ENCODE measurements around the gene UBE2D2.
"Not testable (repeated sequence)": the region's sequence is repeated elsewhere in the genome, so short reads cannot be mapped to it uniquely, and the experiment has no call there.

UBE2D2 gene

DNA sequence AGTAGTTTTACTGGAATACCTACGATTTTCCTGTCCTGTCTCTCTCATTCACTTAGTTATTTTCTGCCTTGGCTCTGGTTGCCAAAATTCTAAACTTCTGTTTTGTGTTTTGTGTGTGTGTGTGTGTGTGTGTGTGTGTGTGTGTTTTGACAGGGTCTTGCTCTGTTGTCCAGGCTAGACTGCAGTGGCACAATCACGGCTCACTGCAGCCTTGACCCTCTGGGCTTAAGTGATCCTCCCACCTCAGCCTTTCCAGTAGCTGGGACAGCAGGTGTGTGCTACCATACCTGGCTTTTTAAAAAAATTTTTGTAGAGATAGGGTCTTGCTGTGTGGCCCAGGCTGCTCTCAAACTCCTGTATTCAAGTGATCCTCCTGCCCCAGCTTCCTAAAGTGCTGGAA is 17.2 kb downstream of the UBE2D2 start:
- DNase-seq (ENCODE audit: low read depth in 1 of 2, low spot score in 1 of 2): no peak

GRCh38 chr5:139582181-139582580 is 21.0 kb downstream of the UBE2D2 start:
- not testable (repeated sequence) for DNase-seq (ENCODE audit: low read depth in 1 of 2, low spot score in 1 of 2)

DNA sequence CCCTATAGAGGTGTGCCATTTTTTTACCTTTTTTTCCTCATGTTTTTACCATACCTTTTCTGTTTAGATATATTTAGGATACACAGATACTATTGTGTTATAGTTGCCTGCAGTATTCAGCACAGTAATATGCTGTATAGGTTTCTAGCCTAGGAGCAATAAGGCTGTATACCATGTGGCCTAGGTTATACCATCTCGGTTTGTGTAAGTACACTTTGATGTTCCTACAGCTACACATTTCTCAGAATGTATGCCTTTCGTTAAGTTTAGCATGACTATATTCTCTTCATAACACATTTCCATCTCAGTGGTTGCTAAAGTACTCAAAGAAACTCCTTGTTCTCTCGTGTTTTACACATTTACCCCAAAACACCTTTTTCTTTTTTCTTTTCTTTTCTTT is 23.0 kb downstream of the UBE2D2 start:
- DNase-seq (ENCODE audit: low read depth in 1 of 2, low spot score in 1 of 2): no peak

GRCh38 chr5:139588116-139588515 is 27.0 kb downstream of the UBE2D2 start:
- not testable (repeated sequence) for DNase-seq (ENCODE audit: low read depth in 1 of 2, low spot score in 1 of 2)

GRCh38 chr5:139588962-139589361 is 27.8 kb downstream of the UBE2D2 start:
- no peak for DNase-seq (ENCODE audit: low read depth in 1 of 2, low spot score in 1 of 2)

GRCh38 chr5:139592289-139592688 is 31.1 kb downstream of the UBE2D2 start:
- no peak for DNase-seq (ENCODE audit: low read depth in 1 of 2, low spot score in 1 of 2)

GRCh38 chr5:139593076-139593475 is 31.9 kb downstream of the UBE2D2 start:
- not testable (repeated sequence) for DNase-seq (ENCODE audit: low read depth in 1 of 2, low spot score in 1 of 2)

GRCh38 chr5:139593716-139594319 is 32.7 kb downstream of the UBE2D2 start:
- no peak for DNase-seq (ENCODE audit: low read depth in 1 of 2, low spot score in 1 of 2)

DNA sequence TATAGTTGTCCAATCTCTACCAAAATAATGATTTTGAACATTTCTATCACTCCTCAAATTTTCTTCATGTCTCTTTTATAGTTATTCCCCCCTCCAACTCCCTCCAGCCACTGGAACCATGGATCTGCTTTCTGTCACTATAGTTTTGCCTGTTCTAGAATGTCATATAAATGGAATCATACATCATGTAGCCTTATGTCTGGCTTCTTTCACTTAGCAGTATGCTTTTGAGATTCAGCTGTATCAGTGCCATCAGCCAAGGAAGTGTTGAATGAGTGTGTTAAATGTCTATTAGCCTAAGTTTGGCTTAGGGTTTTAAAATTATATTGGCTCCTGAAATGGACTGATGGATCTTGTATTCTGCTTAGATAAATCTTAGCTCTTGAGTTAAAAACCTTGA is 36.0 kb downstream of the UBE2D2 start:
- no peak for DNase-seq (ENCODE audit: low read depth in 1 of 2, low spot score in 1 of 2)

DNA sequence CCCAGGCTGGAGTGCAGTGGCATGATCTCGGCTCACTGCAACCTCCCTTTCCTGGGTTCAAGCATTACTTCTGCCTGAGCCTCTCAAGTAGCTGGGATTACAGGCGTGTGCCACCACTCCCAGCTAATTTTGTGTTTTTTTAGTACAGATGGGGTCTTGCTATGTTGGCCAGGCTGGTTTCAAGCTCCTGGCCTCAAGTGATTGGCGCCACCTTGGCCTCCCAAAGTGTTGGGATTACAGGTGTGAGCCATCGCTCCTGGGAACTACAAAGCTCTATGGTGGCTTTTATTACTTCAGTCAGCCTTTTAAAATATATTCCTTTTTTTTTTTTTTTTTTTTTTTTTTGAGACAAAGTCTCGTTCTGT is 37.4 kb downstream of the UBE2D2 start:
- not testable (repeated sequence) for DNase-seq (ENCODE audit: low read depth in 1 of 2, low spot score in 1 of 2)

DNA sequence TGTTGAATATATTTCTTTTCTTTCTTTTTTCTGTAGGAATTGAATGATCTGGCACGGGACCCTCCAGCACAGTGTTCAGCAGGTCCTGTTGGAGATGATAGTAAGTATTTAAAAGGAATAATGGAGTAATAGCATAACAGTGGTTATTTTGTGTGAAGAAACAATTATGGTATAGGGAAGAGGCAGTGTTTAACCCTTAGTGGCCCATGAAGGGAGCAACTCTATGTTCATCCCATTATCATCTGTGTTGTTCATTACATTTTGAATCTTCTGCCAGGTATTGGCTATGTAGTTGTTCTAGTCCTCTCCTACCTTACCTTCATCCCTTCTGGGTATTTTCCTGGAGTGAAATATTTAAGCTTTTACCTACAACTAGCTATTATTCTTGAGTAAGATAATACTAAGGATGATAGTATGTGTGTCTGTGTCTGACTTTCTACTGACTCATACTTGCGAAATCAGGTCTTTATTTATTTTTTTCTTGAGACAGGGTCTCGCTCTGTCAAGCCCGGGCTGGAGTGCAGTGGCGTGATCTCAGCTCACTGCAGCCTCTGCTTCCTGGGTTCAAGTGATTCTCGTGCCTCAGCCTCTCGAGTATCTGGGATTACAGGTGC is 39.3 kb downstream of the UBE2D2 start:
- no peak for DNase-seq (ENCODE audit: low read depth in 1 of 2, low spot score in 1 of 2)

- DNase-seq (ENCODE audit: low read depth in 1 of 2, low spot score in 1 of 2): no peak
Observed at GRCh38 chr5:139601429-139601828, 40.3 kb downstream of the UBE2D2 start.

DNA sequence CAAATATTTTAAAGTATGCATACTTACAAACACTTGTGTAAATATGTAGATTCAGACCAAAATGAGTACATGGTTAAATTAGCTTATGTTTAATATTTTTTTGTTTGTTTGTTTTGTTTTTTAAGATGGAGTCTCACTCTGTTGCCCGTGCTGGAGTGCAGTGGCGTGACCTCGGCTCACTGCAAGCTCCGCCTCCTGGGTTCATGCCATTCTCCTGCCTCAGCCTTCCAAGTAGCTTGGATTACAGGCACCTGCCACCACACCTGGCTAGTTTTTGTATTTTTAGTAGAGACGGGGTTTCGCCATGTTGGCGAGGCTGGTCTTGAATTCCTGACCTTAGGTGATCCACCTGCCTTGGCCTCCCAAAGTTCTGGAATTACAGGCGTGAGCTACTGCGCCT is 40.8 kb downstream of the UBE2D2 start:
- not testable (repeated sequence) for DNase-seq (ENCODE audit: low read depth in 1 of 2, low spot score in 1 of 2)

DNA sequence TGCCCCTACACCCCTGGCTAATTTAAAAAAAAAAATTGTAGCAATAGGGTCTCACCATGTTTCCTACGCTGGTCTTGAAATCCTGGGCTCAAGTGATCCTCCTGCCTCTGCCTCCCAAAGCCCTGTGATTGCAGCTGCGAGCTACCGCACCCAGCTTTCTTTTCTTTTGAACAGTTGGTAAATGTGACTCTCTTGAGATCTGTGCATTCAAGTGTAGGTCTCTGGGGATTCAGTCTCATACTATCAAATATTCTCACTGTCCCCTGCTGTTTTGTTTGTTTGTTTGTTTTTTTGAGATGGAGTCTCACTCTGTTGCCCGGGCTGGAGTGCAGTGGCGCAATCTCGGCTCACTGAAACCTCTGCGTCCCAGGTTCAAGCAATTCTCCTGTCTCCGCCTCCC is 44.7 kb downstream of the UBE2D2 start:
- no peak for DNase-seq (ENCODE audit: low read depth in 1 of 2, low spot score in 1 of 2)

GRCh38 chr5:139611703-139612584 is 50.8 kb downstream of the UBE2D2 start:
- DNase-seq (ENCODE audit: low read depth in 1 of 2, low spot score in 1 of 2): no peak

DNA sequence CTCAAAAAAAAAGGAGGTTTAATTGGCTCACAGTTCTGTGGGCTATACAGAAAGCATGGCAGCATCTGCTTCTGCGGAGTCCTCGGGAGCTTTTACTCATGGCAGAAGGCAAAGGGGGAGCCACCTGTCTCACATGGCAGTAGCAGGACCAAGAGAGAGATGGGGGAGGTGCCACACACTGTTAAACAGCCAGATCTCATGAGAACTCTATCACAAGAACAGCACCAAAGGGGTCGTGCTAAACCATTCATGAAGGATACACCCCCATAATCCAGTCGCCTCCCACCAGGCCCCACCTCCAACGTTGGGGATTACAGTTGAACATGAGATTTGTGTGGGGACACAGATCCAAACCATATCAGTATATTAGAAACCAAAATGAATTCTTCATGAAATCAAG is 58.7 kb downstream of the UBE2D2 start:
- DNase-seq (ENCODE audit: low read depth in 1 of 2, low spot score in 1 of 2): no peak

DNA sequence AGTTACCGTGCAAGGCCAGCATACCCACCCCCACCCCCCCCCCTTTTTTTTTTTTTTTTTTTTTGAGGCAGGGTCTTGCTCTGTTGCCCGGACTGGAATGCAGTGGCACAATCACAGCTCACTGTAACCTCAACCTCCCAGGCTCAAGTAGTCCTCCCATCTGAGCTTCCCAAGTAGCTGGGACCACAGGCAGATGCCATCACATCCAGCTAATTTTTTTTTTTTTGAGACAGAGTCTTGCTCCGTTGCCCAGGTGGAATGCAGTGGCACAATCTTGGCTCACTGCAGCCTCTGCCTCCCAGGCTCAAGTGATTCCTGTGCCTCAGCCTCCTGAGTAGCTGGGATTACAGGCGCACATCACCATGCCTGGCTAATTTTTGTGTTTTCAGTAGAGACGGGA is 64.3 kb downstream of the UBE2D2 start:
- DNase-seq (ENCODE audit: low read depth in 1 of 2, low spot score in 1 of 2): not testable (repeated sequence)

GRCh38 chr5:139630855-139631254 is 69.7 kb downstream of the UBE2D2 start:
- no peak for DNase-seq (ENCODE audit: low read depth in 1 of 2, low spot score in 1 of 2)

GRCh38 chr5:139631520-139632165 is 70.5 kb downstream of the UBE2D2 start:
- DNase-seq (ENCODE audit: low read depth in 1 of 2, low spot score in 1 of 2): no peak

DNA sequence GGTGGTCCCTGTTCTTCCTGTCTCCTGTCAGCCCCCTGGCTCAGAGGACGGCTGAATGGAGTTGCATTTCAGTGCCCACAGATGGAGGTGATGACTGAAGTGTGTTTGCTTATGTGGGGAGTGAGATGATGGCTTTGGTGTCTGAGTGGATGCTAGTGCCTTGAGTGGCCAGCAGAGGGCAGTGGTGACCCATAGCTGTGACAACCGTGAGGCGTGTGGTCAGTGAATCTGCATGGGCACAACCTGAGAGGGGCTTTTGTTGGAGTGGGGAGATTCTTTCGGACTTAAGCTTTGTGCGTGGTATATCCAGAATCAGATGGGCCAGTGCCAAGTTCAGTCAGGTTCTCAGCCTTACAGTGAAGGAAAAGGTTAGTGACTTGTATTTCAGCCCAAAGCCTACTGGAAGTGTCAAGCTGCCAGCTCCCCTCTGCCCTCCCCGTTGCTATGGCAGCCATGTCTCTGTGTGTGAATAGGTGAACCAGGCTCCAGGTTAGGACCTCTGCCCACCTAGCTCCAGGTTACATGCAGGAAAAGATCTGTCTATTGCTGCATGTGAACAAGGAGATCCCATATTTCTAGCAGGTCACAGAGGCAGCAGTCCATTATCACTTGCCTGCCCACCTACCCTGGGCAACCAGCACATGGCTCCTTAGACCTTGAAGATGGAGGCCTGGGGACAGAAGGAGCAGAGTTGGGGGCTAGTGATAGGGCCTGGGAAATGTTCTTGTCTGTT is 72.3 kb downstream of the UBE2D2 start:
- DNase-seq (ENCODE audit: low read depth in 1 of 2, low spot score in 1 of 2): peak; percentile 38 to 47

DNA sequence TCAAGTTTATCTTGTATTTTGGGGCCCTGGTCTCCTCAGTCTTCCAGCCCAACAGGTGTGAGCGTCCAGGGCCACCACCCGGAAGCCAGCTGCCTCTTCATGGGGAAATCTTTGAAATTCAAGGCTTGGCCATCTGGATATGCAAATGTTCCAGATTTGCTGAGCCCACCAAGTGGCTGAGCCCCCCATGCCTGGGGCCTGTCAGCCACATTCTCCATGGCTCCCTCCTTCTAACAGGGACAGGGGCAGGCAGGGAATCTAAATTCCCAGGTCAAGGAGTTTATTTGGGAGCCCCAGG is 72.8 kb downstream of the UBE2D2 start:
- DNase-seq (ENCODE audit: low read depth in 1 of 2, low spot score in 1 of 2): no peak

Measured in stimulated activated CD4-positive, alpha-beta T cell treated with anti-CD3 and anti-CD28 coated beads, Interleukin-15, amount 100 ng/mL, for 1 hour (primary cell).